BE2C (cell line): ENCODE results near the gene ASTE1.
"Not testable (repeated sequence)": the region's sequence is repeated elsewhere in the genome, so short reads cannot be mapped to it uniquely, and the experiment has no call there.

Source experiments
- DNase-seq: peaks from one replicate; pipeline ENCODE4 v3.0.0-alpha.2; 2020
- H3K27me3 ChIP-seq: fragments of 250-450 bp; sonication (Bioruptor Pico); 2 replicates; pipeline ENCODE4 v1.5.1; 2020; ENCODE audit warnings: mild to moderate bottlenecking
- H3K36me3 ChIP-seq: fragments of 250-450 bp; sonication (Bioruptor Pico); 2 replicates; pipeline ENCODE4 v1.5.1; 2020; ENCODE audit warnings: mild to moderate bottlenecking
- H3K4me1 ChIP-seq: fragments of 250-450 bp; sonication (Bioruptor Pico); 2 replicates; pipeline ENCODE4 v1.5.1; 2020
- H3K4me3 ChIP-seq: 2 replicates; pipeline ENCODE4 v1.5.1; 2011; ENCODE audit warnings: low read depth, low read length
- H3K9me3 ChIP-seq: fragments of 250-450 bp; sonication (Bioruptor Pico); 2 replicates; pipeline ENCODE4 v1.5.1; 2020
- CTCF ChIP-seq: IDR thresholded peaks from 2 replicates; pipeline ENCODE4 v1.5.1; 2012; ENCODE audit warnings: mild to moderate bottlenecking, low read depth, low read length

The ASTE1 gene

DNA sequence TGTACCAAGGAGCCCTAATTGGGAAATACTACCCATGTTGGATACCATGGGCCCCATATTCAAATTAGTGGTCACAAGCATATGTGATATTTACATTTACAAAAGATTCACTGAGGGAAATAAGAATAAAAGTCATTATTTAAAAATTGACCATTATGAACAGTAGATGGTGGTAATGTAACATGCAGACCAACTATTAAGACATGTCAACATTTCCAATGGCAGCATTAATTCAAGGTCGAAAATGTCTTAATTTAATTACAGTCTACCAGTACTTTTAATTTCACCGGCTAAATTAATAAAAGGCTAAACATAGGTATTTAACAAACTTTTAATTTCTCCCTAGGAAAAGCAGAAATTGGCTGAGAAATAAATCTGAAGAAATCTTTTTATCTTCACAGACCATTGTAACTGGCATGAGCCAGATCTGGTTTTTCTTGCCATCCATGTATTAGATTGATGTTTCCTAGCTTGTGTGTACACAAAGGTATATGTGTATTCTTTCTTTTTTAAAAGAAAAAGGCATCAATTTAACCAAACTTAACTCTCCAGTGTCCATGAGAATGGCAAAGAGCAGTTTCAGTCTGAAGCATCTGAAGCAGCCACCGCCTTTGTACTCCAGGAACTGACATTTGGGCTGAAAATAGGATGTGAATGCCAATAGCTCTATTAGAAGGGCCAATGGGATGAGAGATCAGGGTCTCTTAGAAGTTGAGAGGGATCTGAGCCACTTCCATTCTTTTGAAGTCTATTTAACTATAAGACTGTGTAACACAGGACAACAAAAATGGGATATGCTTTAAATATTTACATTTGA lies 26.6 kb upstream of the ASTE1 start:
- TF ChIP-seq CTCF: peak; percentile 57
- H3K36me3 ChIP-seq: no peaks in the 10 kb centered on the region
- DNase-seq: no peak
- H3K4me1 ChIP-seq: peaks cover 2% of the 10 kb centered on the region; the same call in 1 of the 2 replicates
- no peaks in the 10 kb centered on the region for H3K27me3 ChIP-seq
- H3K9me3 ChIP-seq: no peaks in the 10 kb centered on the region
- no peak overlapping the region for H3K4me3 ChIP-seq

GRCh38 chr3:131050001-131050400 lies 23.4 kb upstream of the ASTE1 start:
- Histone ChIP-seq H3K9me3 (no peaks in the 10 kb centered on the region), H3K4me3 (no peak overlapping the region), H3K27me3 (no peaks in the 10 kb centered on the region), H3K36me3 (no peaks in the 10 kb centered on the region), H3K4me1 (peaks cover 2% of the 10 kb centered on the region; the same call in 1 of the 2 replicates)
- no peak for DNase-seq
- TF ChIP-seq CTCF: no peak

DNA sequence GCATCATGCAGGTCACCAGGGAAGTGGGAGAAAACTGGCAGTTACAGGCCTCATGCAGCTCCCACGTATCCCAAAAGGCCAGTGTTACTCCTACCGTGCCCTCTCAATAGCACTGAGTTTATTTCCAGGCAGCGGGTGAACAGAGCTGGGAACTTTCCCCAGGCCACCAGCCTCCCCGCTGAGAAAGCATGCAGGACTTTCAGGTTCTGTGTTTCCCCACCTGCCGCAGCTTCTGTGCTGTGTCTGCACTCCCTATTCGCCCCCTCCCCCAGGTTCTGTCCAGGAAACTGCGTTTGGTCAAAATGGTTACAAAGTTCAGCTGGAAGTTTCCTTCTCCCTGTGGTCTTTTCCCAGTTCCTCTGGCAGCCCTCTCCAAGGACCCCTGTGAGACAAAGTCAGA lies 21.4 kb upstream of the ASTE1 start:
- Histone ChIP-seq H3K27me3 (no peaks in the 10 kb centered on the region), H3K9me3 (no peaks in the 10 kb centered on the region), H3K4me1 (no peaks in the 10 kb centered on the region), H3K4me3 (no peak overlapping the region), H3K36me3 (no peaks in the 10 kb centered on the region)
- no peak for TF ChIP-seq CTCF
- no peak for DNase-seq

GRCh38 chr3:131047582-131047981 lies 21.0 kb upstream of the ASTE1 start:
- Histone ChIP-seq H3K27me3 (no peaks in the 10 kb centered on the region), H3K4me1 (no peaks in the 10 kb centered on the region), H3K4me3 (no peak overlapping the region), H3K9me3 (no peaks in the 10 kb centered on the region), H3K36me3 (no peaks in the 10 kb centered on the region)
- peak; percentile 35 for TF ChIP-seq CTCF
- peak; percentile 40 for DNase-seq

GRCh38 chr3:131042271-131042985 lies 15.8 kb upstream of the ASTE1 start:
- not testable (repeated sequence) for H3K4me1 ChIP-seq, H3K9me3 ChIP-seq, H3K4me3 ChIP-seq, DNase-seq, H3K36me3 ChIP-seq, H3K27me3 ChIP-seq

GRCh38 chr3:131038326-131038725 lies 11.7 kb upstream of the ASTE1 start:
- DNase-seq: no peak
- H3K4me1 ChIP-seq: no peaks in the 10 kb centered on the region
- H3K36me3 ChIP-seq: no peaks in the 10 kb centered on the region
- no peaks in the 10 kb centered on the region for H3K9me3 ChIP-seq
- H3K27me3 ChIP-seq: no peaks in the 10 kb centered on the region
- no peak overlapping the region for H3K4me3 ChIP-seq
- no peak for TF ChIP-seq CTCF
